Body of pancreas (tissue), 4 donors: ENCODE measurements around the gene SLC16A1. TPM values are rescaled to one million over a fixed set of nuclear protein-coding genes. Genes with fewer than 3 reads are reported as not detected.

Experiments used
- ATAC-seq: fragments of 150-250 bp; one replicate; pipeline ENCODE4 v1.9.1; 2016
- DNase-seq, 4 donors: peaks; one replicate each; pipeline ENCODE4 v3.0.0-alpha.2; 2019
- H3K27ac ChIP-seq, 4 donors: fragments of 200-600 bp; sonication (generic); 1 replicate in 3 of 4; 2 replicates in 1 of 4; pipeline versions ENCODE4 v1.5.1 to v1.6.1; 2016 to 2019; ENCODE audit warnings: mild to moderate bottlenecking in 1 of 4, mixed read lengths in 1 of 4, moderate library complexity in 1 of 4
- H3K27me3 ChIP-seq, 2 donors: fragments of 200-600 bp; sonication (generic); one replicate each; pipeline ENCODE4 v1.6.0; 2016; ENCODE audit warnings: mild to moderate bottlenecking in 1 of 2
- H3K36me3 ChIP-seq, 2 donors: fragments of 200-600 bp; sonication (generic); replicated peaks in 1 of 2; 2 replicates each; pipeline ENCODE4 v1.5.1; 2016; ENCODE audit warnings: low read depth in 2 of 2; ENCODE audit not compliant: insufficient read depth in 1 of 2
- H3K4me1 ChIP-seq: fragments of 200-600 bp; sonication (generic); one replicate; pipeline ENCODE4 v1.6.0; 2016
- H3K4me3 ChIP-seq, 2 donors: fragments of 200-600 bp; sonication (generic); 1 replicate in 1 of 2; 2 replicates in 1 of 2; pipeline ENCODE4 v1.5.1; 2016 to 2019
- H3K9me3 ChIP-seq, 3 donors: fragments of 200-600 bp; sonication (generic); 1 replicate in 2 of 3; 2 replicates in 1 of 3; pipeline ENCODE4 v1.5.1; 2016
- POLR2A ChIP-seq, 3 donors: fragments of 450-650 bp; IDR thresholded peaks; one replicate each; pipeline ENCODE4 v1.6.1; 2016; ENCODE audit warnings: antibody characterized with exemption in 3 of 3, mild to moderate bottlenecking in 2 of 3
- WGBS, 2 donors: methylation state at CpG; one replicate each; pipeline ENCODE4 v1.1.5; 2017; 5-methylcytosine and 5-hydroxymethylcytosine counted together
- intact Hi-C: fragments of 100-400 bp; cut with DNase I; formaldehyde crosslinking; loops from one replicate; pipeline ENCODE4 v1.15.1; 2023
- total RNA-seq, 2 donors: library from RNA; depleted of rRNA; stranded (reverse); fragments of >200 nt; gene quantifications; one replicate each; pipeline ENCODE4 v1.1.0, GENCODE V29; 2016
- TF ChIP-seq, protein P1 (sequence below), 7 experiments: fragments of 450-650 bp in 4 of 7; fragments of 200-600 bp in 3 of 7; sonication (generic) in 3 of 7; IDR thresholded peaks; one replicate each; pipeline ENCODE4 v1.5.1; 2016 to 2019; ENCODE audit warnings: antibody characterized with exemption in 7 of 7

The SLC16A1 gene
- total RNA-seq, 2 donors from 2014 or later, result 2.9 to 3.3 TPM

DNA sequence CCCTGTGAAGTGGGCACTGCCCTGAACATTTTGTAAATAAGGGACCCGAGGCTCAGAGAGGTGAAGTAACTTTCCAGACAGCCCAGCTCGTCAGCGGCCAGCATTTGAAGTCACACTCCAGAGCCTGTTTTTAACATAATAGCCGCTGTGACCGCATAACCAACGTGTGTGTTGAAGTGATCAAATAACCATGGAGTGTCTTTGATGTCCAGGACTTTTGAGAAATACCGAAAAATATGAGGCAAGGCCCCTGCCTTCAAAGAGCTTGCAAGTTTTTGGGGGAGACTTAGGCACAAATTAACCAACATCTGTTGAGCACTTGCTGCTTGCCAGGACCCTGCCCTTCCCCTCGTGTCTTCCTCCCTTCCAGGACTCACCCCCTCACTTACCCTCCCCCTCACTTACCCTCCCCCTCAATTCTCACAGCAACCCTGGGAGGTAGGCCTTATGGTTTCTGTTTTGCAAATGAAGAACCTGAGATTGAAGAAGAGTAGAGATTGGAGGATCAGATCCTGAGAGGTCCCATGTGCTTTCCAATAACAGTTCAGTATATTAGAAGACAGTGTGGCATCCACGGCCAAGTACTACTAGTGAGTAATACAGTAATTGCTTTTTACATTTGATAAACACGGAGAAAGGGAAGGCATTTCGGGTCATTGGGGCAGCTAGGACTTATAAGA is 1.3 kb upstream of the SLC16A1 start:
- DNase-seq, result peak in 1 of 4 donors; percentile 4
- peaks cover 10% of the 10 kb centered on the region for H3K4me1 ChIP-seq
- no peaks in the 10 kb centered on the region for H3K36me3 ChIP-seq
- no peaks in the 10 kb centered on the region for H3K27me3 ChIP-seq
- 65 to 83% methylated on average over 8 to 11 of the region's 11 CpGs for WGBS, 2 donors
- TF ChIP-seq POLR2A (IDR thresholded peaks at IDR 0.05), result no peak
- TF ChIP-seq, protein P1, sequence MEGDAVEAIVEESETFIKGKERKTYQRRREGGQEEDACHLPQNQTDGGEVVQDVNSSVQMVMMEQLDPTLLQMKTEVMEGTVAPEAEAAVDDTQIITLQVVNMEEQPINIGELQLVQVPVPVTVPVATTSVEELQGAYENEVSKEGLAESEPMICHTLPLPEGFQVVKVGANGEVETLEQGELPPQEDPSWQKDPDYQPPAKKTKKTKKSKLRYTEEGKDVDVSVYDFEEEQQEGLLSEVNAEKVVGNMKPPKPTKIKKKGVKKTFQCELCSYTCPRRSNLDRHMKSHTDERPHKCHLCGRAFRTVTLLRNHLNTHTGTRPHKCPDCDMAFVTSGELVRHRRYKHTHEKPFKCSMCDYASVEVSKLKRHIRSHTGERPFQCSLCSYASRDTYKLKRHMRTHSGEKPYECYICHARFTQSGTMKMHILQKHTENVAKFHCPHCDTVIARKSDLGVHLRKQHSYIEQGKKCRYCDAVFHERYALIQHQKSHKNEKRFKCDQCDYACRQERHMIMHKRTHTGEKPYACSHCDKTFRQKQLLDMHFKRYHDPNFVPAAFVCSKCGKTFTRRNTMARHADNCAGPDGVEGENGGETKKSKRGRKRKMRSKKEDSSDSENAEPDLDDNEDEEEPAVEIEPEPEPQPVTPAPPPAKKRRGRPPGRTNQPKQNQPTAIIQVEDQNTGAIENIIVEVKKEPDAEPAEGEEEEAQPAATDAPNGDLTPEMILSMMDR (IDR thresholded peaks at IDR 0.05), result no peak
- no peak overlapping the region for H3K4me3 ChIP-seq
- intact Hi-C loops, result no loop called here
- H3K9me3 ChIP-seq, result no peaks in the 10 kb centered on the region
- ATAC-seq, result no peak
- peak overlapping the region in 1 of 4 donors; percentile 55 for H3K27ac ChIP-seq

DNA sequence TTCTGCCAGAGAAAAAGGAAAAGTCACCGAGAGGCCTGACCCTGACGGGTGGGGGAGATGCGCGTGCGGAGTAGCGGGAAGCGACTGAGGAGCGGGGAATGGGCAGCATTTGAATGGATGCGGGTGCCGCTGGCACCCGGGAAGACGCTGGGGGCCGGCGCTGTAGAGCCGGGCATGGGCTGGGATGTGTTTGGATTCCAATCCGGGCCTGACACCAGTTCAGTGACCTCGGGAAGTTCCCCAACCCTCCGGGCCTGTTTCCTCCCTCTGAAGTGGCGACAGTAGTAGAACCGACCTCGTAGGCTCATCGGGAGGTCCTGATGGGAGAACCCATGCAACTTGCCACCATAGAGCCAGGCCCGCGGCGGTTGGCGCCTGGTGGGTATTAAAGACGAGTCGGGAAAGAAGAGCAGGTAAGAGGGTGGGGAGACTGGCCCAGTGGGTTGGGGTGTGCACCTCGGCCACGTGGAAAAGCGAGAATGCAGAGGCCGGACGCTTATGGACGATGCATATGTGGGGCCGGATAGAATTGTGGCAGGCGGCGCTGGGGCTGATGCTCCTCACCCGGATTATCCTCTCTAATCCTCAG is 642 bp upstream of the SLC16A1 start:
- peak in 3 of 4 donors; percentile 13 to 17 (median 16) for DNase-seq
- 36 to 61% methylated on average over 28 to 38 of the region's 38 CpGs for WGBS, 2 donors
- intact Hi-C loops, result no loop called here

DNA sequence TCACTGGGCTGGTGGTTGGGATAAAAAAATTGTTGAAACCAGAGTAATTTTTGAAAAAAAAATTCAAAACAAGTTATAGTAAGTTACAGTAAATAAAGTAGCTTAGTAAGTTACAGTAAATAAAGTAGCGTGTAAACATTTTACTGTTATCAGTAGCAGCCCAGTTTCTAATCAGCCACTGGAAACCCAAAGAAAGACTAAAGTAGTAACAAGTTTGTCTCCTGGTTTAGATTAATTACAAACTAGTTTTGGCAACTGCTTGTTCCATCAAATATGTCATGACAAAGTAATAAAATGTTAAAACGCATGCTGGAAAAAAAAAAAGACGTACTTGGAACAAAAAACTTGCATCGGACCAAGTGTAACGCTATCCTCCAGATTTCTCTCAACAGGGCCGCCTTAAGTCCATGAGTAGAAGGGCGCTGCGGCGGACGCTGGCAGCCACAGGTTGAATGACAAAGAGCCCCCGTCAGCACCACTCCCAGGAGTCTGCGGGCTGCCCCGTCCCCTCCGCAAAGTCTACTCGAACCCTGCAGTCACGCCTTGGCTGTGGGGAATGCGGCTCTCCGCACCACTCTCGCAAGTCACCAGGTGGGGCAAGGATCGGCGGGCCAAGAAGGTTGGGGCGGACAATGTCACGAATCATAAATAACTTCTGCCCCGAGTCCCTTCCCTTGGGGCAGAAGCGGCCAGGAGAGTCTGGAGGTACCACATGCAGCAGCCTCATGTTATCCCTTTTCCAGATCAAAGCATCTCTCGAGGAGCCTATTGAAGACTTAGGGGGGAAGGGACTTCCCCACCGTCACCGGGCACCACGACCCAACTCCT is 837 bp downstream of the SLC16A1 start:
- H3K4me1 ChIP-seq, result peaks cover 10% of the 10 kb centered on the region
- H3K36me3 ChIP-seq, result no peaks in the 10 kb centered on the region
- H3K9me3 ChIP-seq, result no peaks in the 10 kb centered on the region
- H3K27ac ChIP-seq, result peak overlapping the region in 2 of 4 donors; percentile 55 to 76
- WGBS, 2 donors, result 11 to 20% methylated on average over 15 to 29 of the region's 29 CpGs
- TF ChIP-seq POLR2A (IDR thresholded peaks at IDR 0.05), result no peak
- TF ChIP-seq, protein P1 (IDR thresholded peaks at IDR 0.05), result no peak
- peak overlapping the region; percentile 10 to 57 for H3K4me3 ChIP-seq
- intact Hi-C loops, result no loop called here
- no peaks in the 10 kb centered on the region for H3K27me3 ChIP-seq
- DNase-seq (peak; percentile 2 to 26 (median 16)), ATAC-seq (peak; percentile 7)

More for the DNA sequence above, 642 bp upstream of the SLC16A1 start:
- Histone ChIP-seq H3K4me3 (peak overlapping the region; percentile 10 to 57), H3K27ac (peak overlapping the region in 3 of 4 donors; percentile 21 to 76 (median 55)), H3K4me1 (peaks cover 10% of the 10 kb centered on the region), H3K27me3 (no peaks in the 10 kb centered on the region), H3K9me3 (no peaks in the 10 kb centered on the region), H3K36me3 (no peaks in the 10 kb centered on the region)
- peak; percentile 10 for ATAC-seq
- TF ChIP-seq POLR2A (IDR thresholded peaks at IDR 0.05), result no peak
- TF ChIP-seq, protein P1 (IDR thresholded peaks at IDR 0.05), result no peak

DNA sequence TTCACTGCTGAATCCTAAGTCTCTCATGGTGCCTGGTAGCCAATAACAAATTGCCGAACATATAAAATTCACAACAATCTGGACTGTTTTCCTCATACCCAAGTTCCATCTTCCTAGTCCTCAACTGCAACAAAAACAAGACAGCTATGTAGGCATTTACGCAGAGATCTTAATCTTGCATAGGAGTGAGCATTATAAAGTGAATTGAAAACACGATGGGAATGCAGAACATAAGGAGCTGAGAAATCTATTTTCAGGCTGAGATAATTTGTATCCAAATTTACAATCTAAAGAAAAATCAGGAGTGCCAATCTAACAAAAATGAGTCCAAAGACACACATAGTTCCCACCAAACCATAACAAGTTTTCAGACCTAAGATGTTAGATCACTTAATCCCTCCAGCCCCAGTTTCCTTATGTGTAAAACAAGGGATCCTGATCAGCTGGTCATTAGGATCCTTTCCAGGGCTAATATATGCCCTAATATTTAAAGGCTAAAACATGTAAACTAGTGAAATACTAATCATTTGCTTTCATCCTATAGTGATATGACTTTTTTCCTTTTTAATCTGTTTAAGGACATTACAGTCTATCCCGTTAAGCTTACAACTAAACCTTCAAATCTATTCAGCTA is 1.9 kb downstream of the SLC16A1 start:
- Histone ChIP-seq H3K4me3 (no peak overlapping the region), H3K4me1 (peaks cover 10% of the 10 kb centered on the region), H3K27ac (no peak overlapping the region), H3K36me3 (no peaks in the 10 kb centered on the region), H3K9me3 (no peaks in the 10 kb centered on the region), H3K27me3 (no peaks in the 10 kb centered on the region)
- WGBS, 2 donors, result 85 to 91% methylated on average over 4 of the region's 4 CpGs
- ATAC-seq (no peak), DNase-seq (no peak)
- TF ChIP-seq, protein P1 (IDR thresholded peaks at IDR 0.05), result no peak
- intact Hi-C loops, result no loop called here
